Measurements from ENCODE around the gene HSPBP1. TPM values are rescaled to one million over a fixed set of nuclear protein-coding genes. Genes with fewer than 3 reads are reported as not detected.

HSPBP1 gene
- total RNA-seq, 4 donors from 2014 or later = 17.9 to 46.7 (median 36.7) TPM

- no peak for DNase-seq (ENCODE audit: low spot score in 2 of 2)
- 88% methylated on average over 5 of the region's 8 CpGs for WGBS
Observed at GRCh38 chr19:55314396-55314795, 34.5 kb upstream of the HSPBP1 start.

GRCh38 chr19:55312621-55313512 is 33.0 kb upstream of the HSPBP1 start:
- H3K9me3 ChIP-seq = no peaks in the 10 kb centered on the region
- DNase-seq (ENCODE audit: low spot score in 2 of 2) = no peak
- H3K27ac ChIP-seq = no peak overlapping the region
- no peaks in the 10 kb centered on the region for H3K4me1 ChIP-seq
- no peak overlapping the region for H3K4me3 ChIP-seq
- H3K36me3 ChIP-seq = no peaks in the 10 kb centered on the region
- H3K27me3 ChIP-seq = no peaks in the 10 kb centered on the region
- TF ChIP-seq CTCF (IDR thresholded peaks at IDR 0.05) (no peak), POLR2A (IDR thresholded peaks at IDR 0.05) (no peak)
- 90% methylated on average over 42 of the region's 47 CpGs for WGBS

More at GRCh38 chr19:55314396-55314795, 34.5 kb upstream of the HSPBP1 start:
- H3K36me3 ChIP-seq = no peaks in the 10 kb centered on the region
- no peak for TF ChIP-seq CTCF (IDR thresholded peaks at IDR 0.05)
- TF ChIP-seq EP300 (IDR thresholded peaks at IDR 0.05) = no peak
- TF ChIP-seq POLR2A (IDR thresholded peaks at IDR 0.05) = no peak
- no peak for TF ChIP-seq POLR2AphosphoS5 (IDR thresholded peaks at IDR 0.05)
- no peaks in the 10 kb centered on the region for H3K27me3 ChIP-seq
- H3K4me3 ChIP-seq = no peak overlapping the region
- no peak overlapping the region for H3K27ac ChIP-seq
- H3K9me3 ChIP-seq = no peaks in the 10 kb centered on the region
- H3K4me1 ChIP-seq = no peaks in the 10 kb centered on the region

- WGBS = 82% methylated on average over 9 of the region's 18 CpGs
- DNase-seq (ENCODE audit: low spot score in 2 of 2) = no peak
- H3K4me1 ChIP-seq = no peaks in the 10 kb centered on the region
- H3K27ac ChIP-seq = no peak overlapping the region
- no peaks in the 10 kb centered on the region for H3K9me3 ChIP-seq
- H3K27me3 ChIP-seq = no peaks in the 10 kb centered on the region
- no peak overlapping the region for H3K4me3 ChIP-seq
- TF ChIP-seq EP300 (IDR thresholded peaks at IDR 0.05) = no peak
- TF ChIP-seq CTCF (IDR thresholded peaks at IDR 0.05) = no peak
- no peak for TF ChIP-seq POLR2A (IDR thresholded peaks at IDR 0.05)
- no peak for TF ChIP-seq POLR2AphosphoS5 (IDR thresholded peaks at IDR 0.05)
- no peaks in the 10 kb centered on the region for H3K36me3 ChIP-seq
Observed at GRCh38 chr19:55311797-55312196, 31.9 kb upstream of the HSPBP1 start.

- no peak for DNase-seq (ENCODE audit: low spot score in 2 of 2)
- no peak for TF ChIP-seq CTCF (IDR thresholded peaks at IDR 0.05)
- no peak for TF ChIP-seq POLR2A (IDR thresholded peaks at IDR 0.05)
- no peak for TF ChIP-seq EP300 (IDR thresholded peaks at IDR 0.05)
- TF ChIP-seq POLR2AphosphoS5 (IDR thresholded peaks at IDR 0.05) = no peak
- WGBS = 88% methylated on average over 3 of the region's 9 CpGs
Observed at GRCh38 chr19:55311397-55311796, 31.5 kb upstream of the HSPBP1 start.

GRCh38 chr19:55310498-55310897 is 30.6 kb upstream of the HSPBP1 start:
- no peak for TF ChIP-seq CTCF (IDR thresholded peaks at IDR 0.05)
- TF ChIP-seq POLR2AphosphoS5 (IDR thresholded peaks at IDR 0.05) = no peak
- no peak for TF ChIP-seq EP300 (IDR thresholded peaks at IDR 0.05)
- no peak for DNase-seq (ENCODE audit: low spot score in 2 of 2)
- Histone ChIP-seq H3K27ac (no peak overlapping the region), H3K36me3 (no peaks in the 10 kb centered on the region), H3K9me3 (no peaks in the 10 kb centered on the region), H3K4me1 (no peaks in the 10 kb centered on the region), H3K4me3 (no peak overlapping the region), H3K27me3 (no peaks in the 10 kb centered on the region)
- WGBS = 60% methylated on average over 6 of the region's 7 CpGs

More at GRCh38 chr19:55311397-55311796, 31.5 kb upstream of the HSPBP1 start:
- Histone ChIP-seq H3K9me3 (no peaks in the 10 kb centered on the region), H3K4me1 (no peaks in the 10 kb centered on the region), H3K27ac (no peak overlapping the region), H3K27me3 (no peaks in the 10 kb centered on the region), H3K36me3 (no peaks in the 10 kb centered on the region), H3K4me3 (no peak overlapping the region)
